Small intestine (tissue), 7 donors: ENCODE results near the gene GUCA2A. TPM values are rescaled to one million over a fixed set of nuclear protein-coding genes. Genes with fewer than 3 reads are reported as not detected.

Experiments
- DNase-seq, 2 donors: peaks; one replicate each; pipeline versions ENCODE4 v3.0.0 to v3.0.0-alpha.2; 2013
- FAIRE-seq: peaks from 2 replicates; lab custom pipeline; 2012; peaks lifted over from hg19 to GRCh38; lab: Jason Lieb, UNC
- H3K27ac ChIP-seq, 3 donors: one replicate each; pipeline ENCODE4 v1.5.1; 2013; ENCODE audit warnings: low read length in 2 of 3, mild to moderate bottlenecking in 2 of 3, control low read depth in 1 of 3, inconsistent platforms in 1 of 3, low read depth in 1 of 3, moderate library complexity in 1 of 3
- H3K27me3 ChIP-seq, 3 donors: one replicate each; pipeline ENCODE4 v1.6.1; 2013; ENCODE audit warnings: low read length in 3 of 3, inconsistent platforms in 1 of 3; ENCODE audit not compliant: control insufficient read depth in 3 of 3, insufficient read depth in 3 of 3
- H3K36me3 ChIP-seq, 3 donors: one replicate each; pipeline ENCODE4 v1.6.1; 2013; ENCODE audit warnings: low read length in 3 of 3, inconsistent platforms in 1 of 3, low read depth in 1 of 3, mild to moderate bottlenecking in 1 of 3, moderate library complexity in 1 of 3; ENCODE audit not compliant: control insufficient read depth in 3 of 3, insufficient read depth in 2 of 3
- H3K4me1 ChIP-seq, 3 donors: one replicate each; pipeline ENCODE4 v1.6.1; 2013; ENCODE audit warnings: low read length in 2 of 3, inconsistent platforms in 1 of 3, low read depth in 1 of 3, mild to moderate bottlenecking in 1 of 3, moderate library complexity in 1 of 3; ENCODE audit not compliant: control insufficient read depth in 3 of 3, insufficient read depth in 2 of 3
- H3K4me3 ChIP-seq, 3 donors: one replicate each; pipeline ENCODE4 v1.5.1; 2013; ENCODE audit warnings: low read length in 3 of 3, control low read depth in 1 of 3, inconsistent platforms in 1 of 3, low read depth in 1 of 3, mild to moderate bottlenecking in 1 of 3, moderate library complexity in 1 of 3
- H3K9me3 ChIP-seq, 2 donors: one replicate each; pipeline ENCODE4 v1.6.1; 2013; ENCODE audit warnings: low read depth in 1 of 2, low read length in 1 of 2; ENCODE audit not compliant: control insufficient read depth in 2 of 2, insufficient read depth in 1 of 2
- WGBS, 3 donors: extraction: QIAGEN DNeasy Blood & Tissue Kit; methylation state at CpG; one replicate each; pipeline ENCODE4 v1.1.7; 2013; 5-methylcytosine and 5-hydroxymethylcytosine counted together
- polyA plus RNA-seq, 4 donors: library from polyadenylated mRNA; stranded (reverse) in 3 of 4; unstranded in 1 of 4; fragments of 200-250 nt in 3 of 4; fragments of 120-200 nt in 1 of 4; gene quantifications; one replicate each; pipeline versions ENCODE4 v1.2.1 to v1.2.3, GENCODE V29; 2013
- donor health status: healthy with polysubstance abuse.
- donor health status: control.
- donor health status: control.
- donor health status: Bipolar disorder and iron deficiency.
- donor health status: healthy.

The GUCA2A gene
- polyA plus RNA-seq, 4 donors = 56.3 to 1,041 (median 107) TPM

- Histone ChIP-seq H3K36me3 (peaks cover 2 to 9% (median 7%) of the 10 kb centered on the region in 3 donors), H3K4me3 (no peak overlapping the region), H3K4me1 (no peaks in the 10 kb centered on the region), H3K27ac (no peak overlapping the region), H3K9me3 (peaks cover 0 to 3% of the 10 kb centered on the region in 2 donors), H3K27me3 (no peaks in the 10 kb centered on the region)
- WGBS, 3 donors = 84 to 90% (median 86%) methylated on average over 5 of the region's 5 CpGs
- FAIRE-seq = no peak
- DNase-seq = peak in 1 of 2 donors; percentile 8
Observed at GRCh38 chr1:42198251-42198650, 33.7 kb upstream of the GUCA2A start.

- Histone ChIP-seq H3K27me3 (no peaks in the 10 kb centered on the region), H3K27ac (no peak overlapping the region), H3K4me1 (no peaks in the 10 kb centered on the region), H3K36me3 (peaks cover 7 to 14% (median 12%) of the 10 kb centered on the region in 3 donors), H3K9me3 (no peaks in the 10 kb centered on the region), H3K4me3 (no peak overlapping the region)
- DNase-seq (no peak), FAIRE-seq (no peak)
- 87 to 94% (median 91%) methylated on average over 3 of the region's 3 CpGs for WGBS, 3 donors
Observed at GRCh38 chr1:42195841-42196240, 31.3 kb upstream of the GUCA2A start.

- peaks cover 9 to 19% (median 10%) of the 10 kb centered on the region in 3 donors for H3K36me3 ChIP-seq
- WGBS, 3 donors = 88 to 95% (median 92%) methylated on average over 4 of the region's 4 CpGs
Observed at GRCh38 chr1:42192106-42192505, 27.6 kb upstream of the GUCA2A start.

GRCh38 chr1:42191319-42191718 is 26.8 kb upstream of the GUCA2A start:
- H3K9me3 ChIP-seq = no peaks in the 10 kb centered on the region
- no peak for FAIRE-seq
- H3K4me3 ChIP-seq = no peak overlapping the region
- H3K27ac ChIP-seq = no peak overlapping the region
- peaks cover 12 to 15% (median 14%) of the 10 kb centered on the region in 3 donors for H3K36me3 ChIP-seq
- no peaks in the 10 kb centered on the region for H3K27me3 ChIP-seq
- WGBS, 3 donors = 91 to 98% (median 94%) methylated on average over 8 of the region's 8 CpGs
- no peaks in the 10 kb centered on the region for H3K4me1 ChIP-seq
- no peak for DNase-seq

More at GRCh38 chr1:42192106-42192505, 27.6 kb upstream of the GUCA2A start:
- Histone ChIP-seq H3K4me3 (no peak overlapping the region), H3K27ac (no peak overlapping the region), H3K9me3 (no peaks in the 10 kb centered on the region), H3K4me1 (no peaks in the 10 kb centered on the region), H3K27me3 (no peaks in the 10 kb centered on the region)
- FAIRE-seq = no peak
- no peak for DNase-seq

- no peak for FAIRE-seq
- WGBS, 3 donors = 86 to 90% (median 89%) methylated on average over 6 of the region's 6 CpGs
Observed at GRCh38 chr1:42189931-42190853, 25.6 kb upstream of the GUCA2A start.

GRCh38 chr1:42186152-42186551 is 21.6 kb upstream of the GUCA2A start:
- H3K27me3 ChIP-seq = no peaks in the 10 kb centered on the region
- no peak overlapping the region for H3K27ac ChIP-seq
- H3K9me3 ChIP-seq = no peaks in the 10 kb centered on the region
- DNase-seq = no peak
- H3K4me3 ChIP-seq = no peak overlapping the region
- no peak for FAIRE-seq
- H3K4me1 ChIP-seq = no peaks in the 10 kb centered on the region
- WGBS, 3 donors = 89 to 94% (median 92%) methylated on average over 3 of the region's 3 CpGs
- H3K36me3 ChIP-seq = peaks cover 10 to 17% (median 15%) of the 10 kb centered on the region in 3 donors

More at GRCh38 chr1:42189931-42190853, 25.6 kb upstream of the GUCA2A start:
- H3K4me3 ChIP-seq = no peak overlapping the region
- peaks cover 9 to 20% (median 14%) of the 10 kb centered on the region in 3 donors for H3K36me3 ChIP-seq
- H3K4me1 ChIP-seq = no peaks in the 10 kb centered on the region
- no peak overlapping the region for H3K27ac ChIP-seq
- H3K9me3 ChIP-seq = no peaks in the 10 kb centered on the region
- no peaks in the 10 kb centered on the region for H3K27me3 ChIP-seq
- no peak for DNase-seq

- H3K9me3 ChIP-seq = no peaks in the 10 kb centered on the region
- H3K36me3 ChIP-seq = peaks cover 11 to 15% (median 15%) of the 10 kb centered on the region in 3 donors
- H3K4me3 ChIP-seq = no peak overlapping the region
- FAIRE-seq = no peak
- no peak overlapping the region for H3K27ac ChIP-seq
- H3K27me3 ChIP-seq = no peaks in the 10 kb centered on the region
- no peak for DNase-seq
- H3K4me1 ChIP-seq = no peaks in the 10 kb centered on the region
- WGBS, 3 donors = 81 to 95% (median 86%) methylated on average over 3 of the region's 3 CpGs
Observed at GRCh38 chr1:42184616-42185015, 20.1 kb upstream of the GUCA2A start.

- H3K4me1 ChIP-seq = no peaks in the 10 kb centered on the region
- no peaks in the 10 kb centered on the region for H3K9me3 ChIP-seq
- no peak overlapping the region for H3K4me3 ChIP-seq
- H3K27ac ChIP-seq = no peak overlapping the region
- FAIRE-seq (no peak), DNase-seq (no peak)
- WGBS, 3 donors = 96 to 98% (median 98%) methylated on average over 6 of the region's 6 CpGs
- H3K27me3 ChIP-seq = no peaks in the 10 kb centered on the region
- peaks cover 9 to 17% (median 13%) of the 10 kb centered on the region in 3 donors for H3K36me3 ChIP-seq
Observed at GRCh38 chr1:42183957-42184268, 19.4 kb upstream of the GUCA2A start.
